ENCODE results near the gene ISYNA1.

ISYNA1 gene

GRCh38 chr19:18430417-18431144 lies 7.4 kb downstream of the ISYNA1 start:
- no peak for DNase-seq

GRCh38 chr19:18429717-18430416 lies 8.1 kb downstream of the ISYNA1 start:
- DNase-seq, result no peak

- peak; percentile 84 for DNase-seq
Measured at GRCh38 chr19:18428787-18429674, 8.9 kb downstream of the ISYNA1 start.

- DNase-seq, result peak; percentile 82
Measured at GRCh38 chr19:18428173-18428786, 9.7 kb downstream of the ISYNA1 start.

GRCh38 chr19:18427743-18428113 lies 10.2 kb downstream of the ISYNA1 start:
- DNase-seq, result no peak

- no peak for DNase-seq
Measured at GRCh38 chr19:18427080-18427742, 10.7 kb downstream of the ISYNA1 start.

GRCh38 chr19:18426416-18426767 lies 11.5 kb downstream of the ISYNA1 start:
- DNase-seq, result no peak

GRCh38 chr19:18425515-18426415 lies 12.2 kb downstream of the ISYNA1 start:
- no peak for DNase-seq

- no peak for DNase-seq
Measured at GRCh38 chr19:18424890-18425514, 12.9 kb downstream of the ISYNA1 start.

GRCh38 chr19:18424122-18424889 lies 13.6 kb downstream of the ISYNA1 start:
- no peak for DNase-seq

GRCh38 chr19:18423258-18424020 lies 14.5 kb downstream of the ISYNA1 start:
- DNase-seq, result no peak

GRCh38 chr19:18422530-18423191 lies 15.3 kb downstream of the ISYNA1 start:
- no peak for DNase-seq

- no peak for DNase-seq
Measured at GRCh38 chr19:18421371-18421959, 16.5 kb downstream of the ISYNA1 start.

GRCh38 chr19:18420930-18421329 lies 17.0 kb downstream of the ISYNA1 start:
- DNase-seq, result no peak

- peak; percentile 52 for DNase-seq
Measured at GRCh38 chr19:18419699-18420460, 18.1 kb downstream of the ISYNA1 start.

GRCh38 chr19:18419195-18419698 lies 18.7 kb downstream of the ISYNA1 start, which contains the start of gene SSBP4:
Gene SSBP4, plus strand, starts transcription at chr19:18419398. Its CDS starts 251 bp downstream, at chr19:18419649.
- DNase-seq, result peak; percentile 72
